Loucy (cell line): ENCODE measurements around the gene ARL13A.

ENCODE experiments used
- H2AFZ ChIP-seq: fragments of 200-600 bp; sonication (generic); 2 replicates; pipeline ENCODE4 v1.6.0; 2016; ENCODE audit warnings: antibody characterized with exemption, mild to moderate bottlenecking, low read length, moderate library complexity
- H3F3A ChIP-seq: fragments of 200-600 bp; 2 replicates; pipeline ENCODE4 v1.6.0; 2016; ENCODE audit warnings: antibody characterized with exemption, low read depth, mild to moderate bottlenecking
- H3K27me3 ChIP-seq: fragments of 200-600 bp; sonication (generic); 2 replicates; pipeline ENCODE4 v1.6.1; 2014; ENCODE audit warnings: low read length, mild to moderate bottlenecking; ENCODE audit not compliant: insufficient read depth, poor library complexity, severe bottlenecking
- H3K36me3 ChIP-seq: fragments of 200-600 bp; sonication (generic); 2 replicates; pipeline ENCODE4 v1.6.1; 2016; ENCODE audit warnings: low read length; ENCODE audit not compliant: insufficient read depth
- H3K4me1 ChIP-seq: fragments of 200-600 bp; sonication (generic); 2 replicates; pipeline ENCODE4 v1.5.1; 2014; ENCODE audit warnings: low read length, mild to moderate bottlenecking; ENCODE audit not compliant: insufficient read depth, poor library complexity, severe bottlenecking
- H3K4me2 ChIP-seq: fragments of 200-600 bp; sonication (generic); 2 replicates; pipeline ENCODE4 v1.6.0; 2014; ENCODE audit warnings: antibody characterized with exemption, low read length, low read depth, mild to moderate bottlenecking; ENCODE audit not compliant: poor library complexity, severe bottlenecking
- H3K4me3 ChIP-seq: fragments of 200-600 bp; sonication (generic); 2 replicates; pipeline ENCODE4 v1.5.1; 2014; ENCODE audit warnings: low read length, mild to moderate bottlenecking, mixed read lengths; ENCODE audit not compliant: poor library complexity, severe bottlenecking
- H3K79me2 ChIP-seq: fragments of 200-600 bp; sonication (generic); 2 replicates; pipeline ENCODE4 v1.6.1; 2014; ENCODE audit warnings: low read length; ENCODE audit not compliant: insufficient read depth
- H3K9ac ChIP-seq: fragments of 200-600 bp; sonication (generic); 2 replicates; pipeline ENCODE4 v1.6.0; 2014; ENCODE audit warnings: mild to moderate bottlenecking, low read depth, low read length, moderate library complexity; ENCODE audit not compliant: poor library complexity, severe bottlenecking
- H3K9me2 ChIP-seq: fragments of 200-600 bp; sonication (generic); replicated peaks from 2 replicates; pipeline ENCODE4 v1.6.1; 2016; ENCODE audit warnings: low read depth, low read length, mixed read lengths
- H3K9me3 ChIP-seq: fragments of 200-600 bp; sonication (generic); 2 replicates; pipeline ENCODE4 v1.6.1; 2014; ENCODE audit warnings: mild to moderate bottlenecking, antibody characterized with exemption, low read length, low read depth; ENCODE audit not compliant: insufficient read depth
- H4K20me1 ChIP-seq: fragments of 200-600 bp; sonication (generic); 2 replicates; pipeline ENCODE4 v1.6.0; 2014; ENCODE audit warnings: antibody characterized with exemption, low read length, mild to moderate bottlenecking; ENCODE audit not compliant: insufficient read depth, poor library complexity, severe bottlenecking
- EZH2phosphoT487 ChIP-seq: fragments of 200-600 bp; IDR thresholded peaks from 2 replicates; pipeline ENCODE4 v1.6.1; 2018; ENCODE audit warnings: antibody characterized with exemption, mild to moderate bottlenecking, moderate library complexity, borderline replicate concordance
- TF ChIP-seq, protein P1 (sequence below): fragments of 200-600 bp; sonication (generic); conservative IDR thresholded peaks from 2 replicates; pipeline ENCODE4 v1.5.1; 2014; ENCODE audit warnings: mild to moderate bottlenecking, antibody characterized with exemption, low read length

ARL13A gene

DNA sequence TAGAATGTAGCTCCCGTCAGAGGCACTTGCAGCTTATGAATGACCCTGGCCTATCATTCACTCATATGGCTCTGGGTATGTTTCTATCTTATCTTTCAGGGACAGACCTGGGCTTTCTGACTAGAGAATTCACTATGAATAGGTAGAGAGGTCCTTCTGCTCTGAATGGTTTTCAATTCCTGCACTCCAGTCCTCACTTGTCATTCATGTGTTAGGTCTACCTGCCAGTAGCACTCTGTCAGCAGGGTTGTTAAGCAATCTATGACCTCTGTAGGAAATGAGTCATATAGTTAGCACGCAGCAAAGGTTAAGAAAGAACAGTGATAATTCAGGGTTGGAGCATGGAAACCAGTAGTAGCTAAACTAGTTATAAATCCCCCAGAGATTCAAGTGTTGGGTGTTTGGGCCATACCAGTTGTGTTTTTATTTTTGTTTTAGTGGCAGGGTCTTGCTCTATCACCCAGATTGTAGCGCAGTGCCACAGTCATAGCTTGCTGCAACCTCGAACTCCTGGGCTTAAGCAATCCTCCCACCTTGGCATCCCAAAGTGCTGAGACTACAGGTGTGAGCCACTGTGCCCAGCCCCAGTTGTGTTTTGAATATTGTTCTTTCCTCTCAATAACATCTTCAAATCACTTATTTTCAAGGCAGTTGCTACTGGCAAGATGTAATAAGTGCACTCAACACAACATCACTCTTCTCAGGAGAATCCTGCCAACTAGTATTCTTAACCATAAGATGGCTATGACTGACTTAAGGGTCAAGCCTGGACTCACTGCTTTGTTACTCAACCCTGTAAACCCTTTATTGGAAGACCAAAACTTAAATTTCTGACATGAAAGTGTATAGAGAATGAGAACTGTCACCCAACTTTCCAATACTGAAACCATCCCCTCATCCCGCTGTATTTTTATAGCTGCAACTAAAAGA lies 25.1 kb downstream of the ARL13A start:
- no peaks in the 10 kb centered on the region for H3K36me3 ChIP-seq
- H3K9me2 ChIP-seq = no peaks in the 10 kb centered on the region
- no peaks in the 10 kb centered on the region for H3F3A ChIP-seq
- no peak overlapping the region for H3K9ac ChIP-seq
- no peaks in the 10 kb centered on the region for H3K27me3 ChIP-seq
- H4K20me1 ChIP-seq = no peaks in the 10 kb centered on the region
- H3K4me3 ChIP-seq = no peak overlapping the region
- no peaks in the 10 kb centered on the region for H3K79me2 ChIP-seq
- H2AFZ ChIP-seq = no peak overlapping the region
- H3K4me2 ChIP-seq = no peak overlapping the region
- no peaks in the 10 kb centered on the region for H3K4me1 ChIP-seq
- no peak for TF ChIP-seq EZH2phosphoT487
- TF ChIP-seq, protein P1, sequence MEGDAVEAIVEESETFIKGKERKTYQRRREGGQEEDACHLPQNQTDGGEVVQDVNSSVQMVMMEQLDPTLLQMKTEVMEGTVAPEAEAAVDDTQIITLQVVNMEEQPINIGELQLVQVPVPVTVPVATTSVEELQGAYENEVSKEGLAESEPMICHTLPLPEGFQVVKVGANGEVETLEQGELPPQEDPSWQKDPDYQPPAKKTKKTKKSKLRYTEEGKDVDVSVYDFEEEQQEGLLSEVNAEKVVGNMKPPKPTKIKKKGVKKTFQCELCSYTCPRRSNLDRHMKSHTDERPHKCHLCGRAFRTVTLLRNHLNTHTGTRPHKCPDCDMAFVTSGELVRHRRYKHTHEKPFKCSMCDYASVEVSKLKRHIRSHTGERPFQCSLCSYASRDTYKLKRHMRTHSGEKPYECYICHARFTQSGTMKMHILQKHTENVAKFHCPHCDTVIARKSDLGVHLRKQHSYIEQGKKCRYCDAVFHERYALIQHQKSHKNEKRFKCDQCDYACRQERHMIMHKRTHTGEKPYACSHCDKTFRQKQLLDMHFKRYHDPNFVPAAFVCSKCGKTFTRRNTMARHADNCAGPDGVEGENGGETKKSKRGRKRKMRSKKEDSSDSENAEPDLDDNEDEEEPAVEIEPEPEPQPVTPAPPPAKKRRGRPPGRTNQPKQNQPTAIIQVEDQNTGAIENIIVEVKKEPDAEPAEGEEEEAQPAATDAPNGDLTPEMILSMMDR = no peak
- no peaks in the 10 kb centered on the region for H3K9me3 ChIP-seq

DNA sequence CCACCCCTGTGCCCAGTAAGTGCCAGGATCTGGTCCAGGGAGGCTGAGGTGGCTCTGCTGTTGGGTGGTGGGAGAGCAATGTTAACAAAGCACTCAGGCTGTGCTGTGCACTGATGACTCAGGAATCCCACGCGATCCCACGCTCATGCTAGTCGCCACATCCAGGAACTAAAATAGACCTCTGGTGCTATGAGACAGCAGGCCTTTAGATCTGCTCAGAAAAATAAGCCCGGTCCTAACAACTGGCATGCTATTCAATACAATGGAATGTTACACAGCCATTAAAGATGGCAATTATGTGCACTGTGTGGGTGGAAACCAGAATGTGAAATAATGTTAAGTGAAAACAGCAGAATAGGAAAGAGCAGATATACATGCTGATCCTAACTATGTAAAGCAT lies 26.0 kb downstream of the ARL13A start:
- no peaks in the 10 kb centered on the region for H3K27me3 ChIP-seq
- no peak overlapping the region for H3K4me3 ChIP-seq
- no peak overlapping the region for H2AFZ ChIP-seq
- H3F3A ChIP-seq = no peaks in the 10 kb centered on the region
- no peaks in the 10 kb centered on the region for H3K9me2 ChIP-seq
- TF ChIP-seq EZH2phosphoT487 = no peak
- TF ChIP-seq, protein P1 = no peak
- H3K79me2 ChIP-seq = no peaks in the 10 kb centered on the region
- H3K9me3 ChIP-seq = no peaks in the 10 kb centered on the region
- H3K4me1 ChIP-seq = no peaks in the 10 kb centered on the region
- no peak overlapping the region for H3K4me2 ChIP-seq
- no peak overlapping the region for H3K9ac ChIP-seq
- no peaks in the 10 kb centered on the region for H4K20me1 ChIP-seq
- H3K36me3 ChIP-seq = no peaks in the 10 kb centered on the region

DNA sequence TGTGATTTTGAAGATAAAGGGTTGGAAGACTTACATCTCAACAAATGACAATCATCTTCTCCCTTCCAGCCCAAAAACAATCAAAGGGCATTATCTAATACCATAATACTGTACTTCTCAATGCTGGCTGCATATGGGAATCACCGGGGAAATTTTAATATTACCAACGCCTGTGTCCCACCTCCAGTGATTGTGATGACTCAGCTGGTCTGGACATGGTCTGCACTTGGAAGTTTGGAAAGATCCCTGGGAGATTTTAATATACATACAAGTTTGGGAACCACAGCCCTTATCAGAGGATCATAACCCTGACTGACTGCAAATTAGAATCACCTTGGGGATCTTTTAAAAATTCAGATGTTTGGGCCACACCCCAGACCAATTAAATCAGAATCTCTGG lies 29.9 kb downstream of the ARL13A start:
- Histone ChIP-seq H3K4me2 (no peak overlapping the region), H3K9ac (no peak overlapping the region), H3K27me3 (no peaks in the 10 kb centered on the region), H3K79me2 (no peaks in the 10 kb centered on the region), H3F3A (no peaks in the 10 kb centered on the region), H3K9me2 (no peaks in the 10 kb centered on the region), H3K4me3 (no peak overlapping the region), H3K4me1 (no peaks in the 10 kb centered on the region), H2AFZ (no peak overlapping the region), H3K9me3 (no peaks in the 10 kb centered on the region), H4K20me1 (no peaks in the 10 kb centered on the region), H3K36me3 (no peaks in the 10 kb centered on the region)
- TF ChIP-seq, protein P1 = no peak
- TF ChIP-seq EZH2phosphoT487 = no peak
